Hepatocyte (in vitro differentiated cells): Measurements from ENCODE around the gene TENM4.

Source experiments
- EZH2 ChIP-seq: fragments of 200-600 bp; sonication (generic); IDR thresholded peaks from 2 replicates; pipeline ENCODE4 v1.6.1; 2016; ENCODE audit warnings: antibody characterized with exemption, mild to moderate bottlenecking, borderline replicate concordance
- TF ChIP-seq, protein P1 (sequence below): fragments of 200-600 bp; sonication (generic); IDR thresholded peaks from 2 replicates; pipeline ENCODE4 v1.5.1; 2016; ENCODE audit warnings: antibody characterized with exemption, mild to moderate bottlenecking; ENCODE audit not compliant: poor library complexity

- TF ChIP-seq, protein P1, sequence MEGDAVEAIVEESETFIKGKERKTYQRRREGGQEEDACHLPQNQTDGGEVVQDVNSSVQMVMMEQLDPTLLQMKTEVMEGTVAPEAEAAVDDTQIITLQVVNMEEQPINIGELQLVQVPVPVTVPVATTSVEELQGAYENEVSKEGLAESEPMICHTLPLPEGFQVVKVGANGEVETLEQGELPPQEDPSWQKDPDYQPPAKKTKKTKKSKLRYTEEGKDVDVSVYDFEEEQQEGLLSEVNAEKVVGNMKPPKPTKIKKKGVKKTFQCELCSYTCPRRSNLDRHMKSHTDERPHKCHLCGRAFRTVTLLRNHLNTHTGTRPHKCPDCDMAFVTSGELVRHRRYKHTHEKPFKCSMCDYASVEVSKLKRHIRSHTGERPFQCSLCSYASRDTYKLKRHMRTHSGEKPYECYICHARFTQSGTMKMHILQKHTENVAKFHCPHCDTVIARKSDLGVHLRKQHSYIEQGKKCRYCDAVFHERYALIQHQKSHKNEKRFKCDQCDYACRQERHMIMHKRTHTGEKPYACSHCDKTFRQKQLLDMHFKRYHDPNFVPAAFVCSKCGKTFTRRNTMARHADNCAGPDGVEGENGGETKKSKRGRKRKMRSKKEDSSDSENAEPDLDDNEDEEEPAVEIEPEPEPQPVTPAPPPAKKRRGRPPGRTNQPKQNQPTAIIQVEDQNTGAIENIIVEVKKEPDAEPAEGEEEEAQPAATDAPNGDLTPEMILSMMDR = no peak
- TF ChIP-seq EZH2 = no peak
These were observed 386.2 kb downstream of the TENM4 start for GRCh38 chr11:79054636-79055035.
